ENCODE data around the gene KIFAP3.
"Not testable (repeated sequence)": the region's sequence is repeated elsewhere in the genome, so short reads cannot be mapped to it uniquely, and the experiment has no call there.

The KIFAP3 gene

DNA sequence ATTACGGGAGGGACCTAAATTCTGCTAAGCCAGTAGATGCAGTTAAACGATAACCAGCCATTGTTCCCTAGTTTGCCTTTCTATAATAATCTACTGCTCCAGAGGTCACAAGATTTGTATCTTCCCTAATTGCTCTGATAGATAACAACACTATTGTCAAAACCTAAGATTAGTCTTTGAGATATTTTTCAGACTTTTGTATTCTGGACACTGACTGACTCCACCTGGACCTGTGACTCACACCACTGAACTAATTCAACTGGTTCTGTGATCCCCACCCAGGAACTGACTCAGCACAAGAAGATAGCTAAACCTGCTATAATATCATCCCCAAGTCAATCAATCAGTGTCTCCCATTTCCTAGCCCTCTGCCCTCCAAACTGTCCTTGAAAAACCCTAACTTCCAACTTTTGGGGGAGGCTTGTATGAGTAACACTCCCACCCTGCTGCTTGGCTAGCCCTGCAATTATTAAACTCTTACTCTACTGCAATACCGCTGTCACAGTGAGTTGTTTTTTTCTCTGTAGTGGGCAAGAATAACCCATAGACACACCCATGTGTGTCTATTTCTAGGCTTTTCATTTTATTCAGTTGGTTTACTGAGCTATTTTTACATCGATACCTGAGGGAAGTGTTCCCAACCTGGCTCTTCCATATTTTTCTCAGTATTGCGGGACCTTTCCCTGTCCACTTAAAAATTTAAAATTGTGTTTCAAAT, 11.2 kb downstream of the KIFAP3 start:
- no peak for DNase-seq

- DNase-seq = not testable (repeated sequence)
These were observed 12.8 kb downstream of the KIFAP3 start for GRCh38 chr1:170061676-170062075.

- not testable (repeated sequence) for DNase-seq
These were observed 14.4 kb downstream of the KIFAP3 start for GRCh38 chr1:170060015-170060520.

GRCh38 chr1:170049176-170049800, 25.2 kb downstream of the KIFAP3 start:
- DNase-seq = no peak

GRCh38 chr1:170048515-170048914, 26.0 kb downstream of the KIFAP3 start:
- DNase-seq = no peak

- no peak for DNase-seq
These were observed 30.3 kb downstream of the KIFAP3 start for GRCh38 chr1:170044187-170044586.

DNA sequence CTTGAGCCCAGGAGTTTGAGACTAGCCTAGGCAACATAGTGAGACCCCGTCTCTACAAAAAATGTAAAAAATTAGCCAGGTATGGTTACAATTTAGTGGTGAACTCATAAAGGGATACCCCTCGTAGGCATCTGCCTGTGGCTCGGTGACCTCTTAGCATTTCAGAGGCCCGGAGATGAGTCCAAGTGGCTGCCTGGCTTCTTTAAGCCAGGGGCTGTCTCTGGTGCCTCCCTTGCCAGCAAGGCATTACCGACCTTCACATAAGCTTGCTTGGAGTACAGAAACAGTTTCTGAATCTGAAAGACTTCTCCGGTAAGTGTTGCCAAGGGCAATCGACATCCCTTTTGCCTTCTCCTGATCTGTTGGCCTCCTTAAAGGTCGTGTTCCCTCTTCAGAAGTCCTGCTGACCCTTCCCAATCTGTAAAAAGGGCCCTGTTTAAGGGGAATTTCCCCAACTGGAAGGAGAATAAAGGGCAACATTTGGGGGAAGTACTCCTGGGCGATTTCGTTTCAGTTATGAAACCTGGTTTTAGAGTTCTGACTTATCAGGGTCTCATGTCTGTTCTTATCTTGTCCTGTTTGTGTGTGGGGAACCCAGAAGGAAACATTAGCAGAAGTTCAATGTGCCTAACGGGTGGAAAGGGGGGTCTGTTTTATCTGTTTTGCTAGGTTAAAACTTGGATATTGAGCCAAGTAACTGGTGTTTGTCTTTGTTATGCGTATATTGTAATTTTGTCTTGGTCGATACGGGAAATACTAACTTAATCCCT, 32.9 kb downstream of the KIFAP3 start:
- DNase-seq = no peak

GRCh38 chr1:170032531-170033280, 41.8 kb downstream of the KIFAP3 start:
- no peak for DNase-seq

DNA sequence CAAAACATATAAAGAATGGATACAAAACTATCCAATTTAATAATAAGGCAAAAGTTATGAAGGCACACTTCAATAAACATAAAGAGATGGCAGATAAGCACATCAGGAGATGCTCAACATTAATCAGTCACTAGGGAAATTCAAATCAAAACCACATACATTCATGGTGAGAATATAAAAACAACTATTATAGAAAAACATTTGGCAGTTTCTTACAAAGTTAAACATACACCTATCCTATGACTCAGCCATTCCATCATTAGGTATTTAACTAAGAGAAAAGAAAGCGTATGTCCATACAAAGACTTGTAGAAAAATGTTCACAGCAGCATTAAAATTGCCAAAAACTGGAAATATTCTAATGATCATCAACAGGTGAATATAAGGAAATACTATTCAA, 44.3 kb downstream of the KIFAP3 start:
- no peak for DNase-seq

GRCh38 chr1:170027760-170028159, 46.7 kb downstream of the KIFAP3 start:
- DNase-seq = no peak

GRCh38 chr1:170020859-170021258, 53.6 kb downstream of the KIFAP3 start:
- DNase-seq = no peak

DNA sequence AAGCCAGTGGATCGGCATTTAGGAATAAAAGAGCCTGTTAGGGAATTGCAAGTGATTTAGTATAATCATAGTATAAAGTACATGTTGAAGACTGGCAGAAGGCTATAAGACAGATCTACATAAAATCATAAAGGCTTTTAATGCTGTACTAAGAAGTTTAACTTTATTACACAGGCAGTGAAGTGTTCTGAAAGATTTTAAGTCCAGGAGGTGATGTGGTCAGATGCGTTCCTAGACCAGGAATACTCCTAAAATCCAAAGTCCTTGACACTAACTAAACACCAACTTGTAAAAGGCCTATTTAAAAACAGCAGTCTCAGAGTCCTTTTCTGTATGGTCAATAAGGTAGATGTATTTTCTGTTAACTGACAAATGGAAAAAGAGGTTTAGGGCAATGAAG, 57.0 kb downstream of the KIFAP3 start:
- no peak for DNase-seq

DNA sequence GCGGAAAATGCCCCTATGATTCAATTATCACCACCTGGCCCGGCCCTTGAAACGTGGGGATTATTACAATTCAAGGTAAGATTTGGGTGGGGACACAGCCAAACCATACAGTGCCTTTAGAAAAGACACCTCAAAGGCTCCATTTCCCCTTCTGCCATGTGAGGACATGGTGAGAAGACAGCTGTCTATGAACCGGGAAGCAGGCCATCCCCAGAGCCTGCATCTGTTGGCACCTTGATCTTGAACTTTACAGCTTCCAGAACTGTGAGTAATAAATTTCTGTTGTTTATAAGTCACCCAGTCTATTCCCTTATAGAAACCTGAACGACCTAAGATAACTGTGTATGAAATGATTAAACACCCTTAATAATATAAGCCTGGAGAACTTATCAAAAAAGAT, 61.6 kb downstream of the KIFAP3 start:
- DNase-seq = no peak

- DNase-seq = no peak
These were observed 64.1 kb downstream of the KIFAP3 start for GRCh38 chr1:170010443-170010842.

GRCh38 chr1:170009551-170009950, 64.9 kb downstream of the KIFAP3 start:
- no peak for DNase-seq

DNA sequence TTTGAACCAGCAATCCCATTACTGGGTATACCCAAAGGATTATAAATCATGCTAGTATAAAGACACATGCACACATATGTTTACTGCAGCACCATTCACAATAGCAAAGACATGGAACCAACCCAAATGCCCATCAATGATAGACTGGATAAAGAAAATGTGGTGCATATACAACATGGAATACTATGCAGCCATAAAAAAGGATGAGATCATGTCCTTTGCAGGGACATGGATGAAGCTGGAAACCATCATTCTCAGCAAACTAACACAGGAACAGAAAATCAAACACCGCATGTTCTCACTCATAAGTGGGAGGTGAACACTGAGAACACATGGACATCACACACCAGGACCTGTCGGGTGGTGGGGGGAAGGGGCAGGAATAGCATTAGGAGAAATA, 65.8 kb downstream of the KIFAP3 start:
- DNase-seq = not testable (repeated sequence)

- DNase-seq = not testable (repeated sequence)
These were observed 71.1 kb downstream of the KIFAP3 start for GRCh38 chr1:170003270-170003835.

DNA sequence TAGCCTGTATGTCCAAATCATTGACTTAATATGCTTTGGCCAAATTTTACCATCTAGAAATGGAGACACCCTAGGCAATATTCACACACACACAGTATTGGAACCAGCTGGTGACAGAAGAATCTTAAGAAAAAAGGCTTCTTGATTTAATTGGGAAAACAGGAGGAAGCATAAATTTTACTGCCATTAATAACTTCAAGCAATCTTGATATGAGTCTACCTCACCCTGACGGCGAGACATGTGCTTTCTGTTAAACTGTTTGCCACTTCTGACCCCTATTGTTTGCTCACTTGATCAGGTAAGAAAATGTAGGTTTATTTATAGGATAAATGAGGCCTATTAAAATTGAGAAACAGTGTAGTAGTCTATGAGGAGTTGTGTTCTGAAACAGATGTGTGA, 73.2 kb downstream of the KIFAP3 start:
- no peak for DNase-seq

DNA sequence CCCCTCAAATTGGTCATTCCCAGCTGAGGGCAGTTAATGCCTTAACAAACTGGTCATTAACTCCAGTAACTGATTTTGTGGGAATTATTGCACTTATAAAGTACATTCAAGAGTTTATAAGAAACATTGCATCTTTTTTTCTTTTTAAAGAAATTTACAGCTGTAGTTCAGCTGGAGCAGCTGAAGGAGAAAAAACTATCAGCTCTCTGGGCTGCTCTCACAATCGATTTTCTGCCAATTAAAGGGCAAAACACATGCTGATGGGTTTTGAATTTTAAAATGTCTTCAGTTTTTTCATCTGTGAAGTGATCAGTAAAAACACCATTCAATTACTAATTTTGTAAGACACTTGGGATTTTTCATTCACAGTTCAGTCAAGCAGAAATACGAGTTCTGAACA, 74.7 kb downstream of the KIFAP3 start:
- DNase-seq = no peak

- no peak for DNase-seq
These were observed 75.2 kb downstream of the KIFAP3 start for GRCh38 chr1:169999331-169999741.

DNA sequence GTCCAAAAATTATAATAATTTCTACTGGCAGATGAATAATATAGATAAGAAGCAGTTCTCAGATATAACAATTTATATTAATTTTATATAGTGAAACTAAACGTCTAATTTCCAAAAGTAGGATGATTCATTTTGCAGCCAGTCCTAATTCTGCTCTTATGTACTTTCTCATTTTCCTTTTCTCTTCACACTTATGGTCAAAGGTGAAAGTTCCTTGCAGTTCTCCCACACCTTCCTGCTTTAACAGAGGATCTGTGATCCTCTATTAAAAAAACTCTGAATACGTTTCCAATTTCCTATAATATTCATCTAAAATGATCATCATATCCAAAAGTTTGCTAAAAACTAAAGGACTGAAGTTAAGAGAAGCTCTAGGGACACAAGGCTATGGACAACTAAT, 78.5 kb downstream of the KIFAP3 start:
- no peak for DNase-seq

DNA sequence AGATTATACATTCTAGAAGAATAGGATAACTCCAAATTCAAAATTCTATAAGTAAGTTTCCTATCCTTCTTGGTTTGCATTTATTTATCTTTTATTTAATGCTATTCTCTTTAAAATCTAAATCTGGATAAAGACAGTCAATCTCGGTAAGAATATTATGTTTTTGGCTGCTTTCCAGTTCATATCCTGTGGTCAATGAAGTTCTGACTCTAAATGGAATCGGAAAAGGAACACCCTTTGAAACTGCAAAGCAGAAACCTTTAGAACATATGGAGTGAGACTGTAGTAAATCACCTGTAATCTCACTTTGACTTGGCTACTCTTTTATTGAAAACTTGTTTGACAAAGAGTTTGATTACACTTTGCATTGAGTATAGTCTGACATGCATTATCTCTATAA, 85.2 kb downstream of the KIFAP3 start:
- no peak for DNase-seq

- DNase-seq = no peak
These were observed 88.7 kb downstream of the KIFAP3 start for GRCh38 chr1:169985757-169986156.

All from DMS 273 treated with DMSO at 0.1 percent for 48 hours (cell line).